Measurements from ENCODE around the gene DGKI. TPM values are rescaled to one million over a fixed set of nuclear protein-coding genes. Genes with fewer than 3 reads are reported as not detected.

DGKI gene
- total RNA-seq, 4 donors from 2014 or later = 0.16 to 4.4 (median 2.1) TPM

DNA sequence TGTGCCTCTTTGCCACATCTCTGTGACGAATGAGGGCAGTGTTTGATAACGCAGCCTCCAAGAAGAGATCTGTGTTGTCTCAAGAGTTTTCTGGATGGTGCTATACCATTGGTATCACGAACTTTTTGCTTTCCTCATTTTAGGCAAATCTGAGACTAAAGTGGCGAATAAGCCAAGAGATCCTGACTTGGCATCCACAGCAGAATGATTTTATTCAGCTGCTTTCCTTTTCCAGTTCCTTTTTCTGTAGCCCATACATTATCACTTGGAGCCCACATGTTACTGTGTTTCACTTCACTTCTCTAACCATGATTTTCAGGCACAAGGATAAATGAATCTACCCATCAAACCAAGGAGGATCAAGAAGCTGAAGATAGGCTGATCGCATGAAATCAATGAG lies 325.3 kb downstream of the DGKI start:
- ATAC-seq (ENCODE audit: low FRiP score) = no peak
- TF ChIP-seq, protein P1, sequence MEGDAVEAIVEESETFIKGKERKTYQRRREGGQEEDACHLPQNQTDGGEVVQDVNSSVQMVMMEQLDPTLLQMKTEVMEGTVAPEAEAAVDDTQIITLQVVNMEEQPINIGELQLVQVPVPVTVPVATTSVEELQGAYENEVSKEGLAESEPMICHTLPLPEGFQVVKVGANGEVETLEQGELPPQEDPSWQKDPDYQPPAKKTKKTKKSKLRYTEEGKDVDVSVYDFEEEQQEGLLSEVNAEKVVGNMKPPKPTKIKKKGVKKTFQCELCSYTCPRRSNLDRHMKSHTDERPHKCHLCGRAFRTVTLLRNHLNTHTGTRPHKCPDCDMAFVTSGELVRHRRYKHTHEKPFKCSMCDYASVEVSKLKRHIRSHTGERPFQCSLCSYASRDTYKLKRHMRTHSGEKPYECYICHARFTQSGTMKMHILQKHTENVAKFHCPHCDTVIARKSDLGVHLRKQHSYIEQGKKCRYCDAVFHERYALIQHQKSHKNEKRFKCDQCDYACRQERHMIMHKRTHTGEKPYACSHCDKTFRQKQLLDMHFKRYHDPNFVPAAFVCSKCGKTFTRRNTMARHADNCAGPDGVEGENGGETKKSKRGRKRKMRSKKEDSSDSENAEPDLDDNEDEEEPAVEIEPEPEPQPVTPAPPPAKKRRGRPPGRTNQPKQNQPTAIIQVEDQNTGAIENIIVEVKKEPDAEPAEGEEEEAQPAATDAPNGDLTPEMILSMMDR (IDR thresholded peaks at IDR 0.05) = no peak
- no peak for DNase-seq (ENCODE audit: low spot score)

DNA sequence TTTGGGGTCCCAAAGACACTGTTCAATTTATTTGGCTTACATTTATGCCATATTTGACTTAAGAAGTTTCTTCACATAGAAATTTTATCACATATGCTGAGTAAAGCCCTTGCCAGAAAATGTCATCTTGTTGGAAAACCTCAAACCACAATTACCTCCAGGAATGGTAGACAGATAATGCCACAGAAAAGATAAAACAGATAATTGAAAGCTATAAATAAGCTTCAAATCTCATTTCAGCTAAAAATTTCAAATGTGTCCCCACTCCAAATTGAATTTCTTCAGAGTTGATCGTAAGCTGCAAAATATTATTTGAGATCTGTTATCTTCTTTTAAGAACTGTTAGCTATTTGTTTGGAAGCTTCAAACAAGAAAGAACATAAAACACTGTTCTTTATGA lies 326.8 kb downstream of the DGKI start:
- TF ChIP-seq, protein P1 (IDR thresholded peaks at IDR 0.05) = no peak

DNA sequence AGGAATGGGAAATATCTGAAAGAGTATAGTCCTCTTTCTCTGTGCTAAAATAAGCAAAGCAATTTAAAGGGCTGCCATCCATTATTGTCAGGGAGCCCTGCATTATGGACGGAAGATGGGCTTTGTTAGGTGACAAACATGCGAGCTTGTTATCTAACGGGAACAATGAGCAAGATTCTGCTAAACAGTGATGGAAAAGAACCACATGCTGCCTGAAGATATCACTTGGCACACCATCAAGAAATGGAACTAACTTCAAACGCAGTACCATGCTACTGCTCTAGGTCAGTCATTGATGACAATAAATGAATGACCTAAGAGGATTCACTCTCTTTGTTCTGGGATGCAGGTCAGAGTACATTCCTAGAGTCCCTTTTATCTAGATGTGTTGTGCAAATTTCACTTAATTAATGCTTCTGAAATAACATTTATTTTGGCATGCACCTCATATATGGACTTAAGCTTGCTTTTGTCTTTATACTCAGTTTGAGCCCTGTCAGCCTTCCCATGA lies 327.5 kb downstream of the DGKI start:
- DNase-seq (ENCODE audit: low spot score) = no peak
- no peak for ATAC-seq (ENCODE audit: low FRiP score)
- TF ChIP-seq, protein P1 (IDR thresholded peaks at IDR 0.05) = no peak

More for the DNA sequence above, 326.8 kb downstream of the DGKI start:
- ATAC-seq (ENCODE audit: low FRiP score) (no peak), DNase-seq (ENCODE audit: low spot score) (no peak)

DNA sequence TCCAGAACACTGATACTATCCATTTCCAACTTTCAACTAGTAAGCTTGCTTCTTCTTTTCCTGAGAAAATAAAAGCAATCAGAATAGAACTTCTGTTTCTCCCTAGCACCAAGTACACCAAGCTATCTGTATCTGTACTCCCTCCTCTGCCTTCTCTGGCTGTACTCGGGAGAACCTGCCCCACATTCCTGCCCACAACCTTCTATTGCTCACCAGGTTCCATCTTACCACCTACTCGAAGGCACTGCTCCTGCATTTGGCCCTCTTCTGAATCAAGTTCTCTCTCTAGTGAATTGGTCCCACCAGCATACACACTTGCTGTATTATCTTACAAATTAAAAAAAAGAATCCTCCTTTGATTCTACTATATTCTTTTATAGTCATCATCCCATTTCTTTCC lies 333.7 kb downstream of the DGKI start:
- TF ChIP-seq, protein P1 (IDR thresholded peaks at IDR 0.05) = no peak
- DNase-seq (ENCODE audit: low spot score) (no peak), ATAC-seq (ENCODE audit: low FRiP score) (no peak)

DNA sequence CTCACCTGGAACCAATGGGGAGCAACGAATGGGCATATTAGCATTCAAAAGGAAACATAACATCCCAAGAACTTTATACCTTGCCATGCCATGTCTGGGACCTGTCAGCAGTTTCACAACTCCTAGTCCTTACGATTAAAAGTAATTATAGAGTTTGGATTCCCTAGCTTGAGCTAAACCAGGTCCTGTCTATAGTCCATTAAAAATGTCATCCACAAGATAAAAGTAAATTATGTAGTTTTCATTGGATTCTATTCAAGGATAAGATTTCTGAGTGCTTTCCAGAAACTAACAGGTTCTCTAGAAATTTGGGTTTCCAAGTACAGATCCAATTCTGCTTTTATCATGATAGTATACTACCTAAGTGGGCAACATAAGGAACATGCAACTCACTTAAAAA lies 339.7 kb downstream of the DGKI start:
- ATAC-seq (ENCODE audit: low FRiP score) (no peak), DNase-seq (ENCODE audit: low spot score) (no peak)
- TF ChIP-seq, protein P1 (IDR thresholded peaks at IDR 0.05) = no peak

DNA sequence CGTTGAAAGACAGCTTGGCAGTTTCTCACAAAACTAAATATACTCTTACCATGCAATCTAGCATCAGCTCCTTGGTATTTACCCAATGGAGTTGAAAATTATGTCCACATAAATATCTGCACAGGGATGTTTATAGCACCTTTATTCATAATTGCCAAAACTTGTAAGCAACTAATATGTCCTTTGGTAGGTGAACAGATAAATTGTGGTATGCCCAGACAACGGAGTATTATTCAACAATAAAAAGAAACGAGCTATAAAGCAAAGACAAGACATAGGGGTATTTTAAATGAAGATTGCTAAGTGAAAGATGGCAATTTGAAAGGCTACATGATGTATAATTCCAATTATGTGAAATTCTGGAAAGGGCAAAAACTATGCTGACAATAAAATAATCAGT lies 340.7 kb downstream of the DGKI start:
- ATAC-seq (ENCODE audit: low FRiP score) (no peak), DNase-seq (ENCODE audit: low spot score) (no peak)
- TF ChIP-seq, protein P1 (IDR thresholded peaks at IDR 0.05) = no peak

DNA sequence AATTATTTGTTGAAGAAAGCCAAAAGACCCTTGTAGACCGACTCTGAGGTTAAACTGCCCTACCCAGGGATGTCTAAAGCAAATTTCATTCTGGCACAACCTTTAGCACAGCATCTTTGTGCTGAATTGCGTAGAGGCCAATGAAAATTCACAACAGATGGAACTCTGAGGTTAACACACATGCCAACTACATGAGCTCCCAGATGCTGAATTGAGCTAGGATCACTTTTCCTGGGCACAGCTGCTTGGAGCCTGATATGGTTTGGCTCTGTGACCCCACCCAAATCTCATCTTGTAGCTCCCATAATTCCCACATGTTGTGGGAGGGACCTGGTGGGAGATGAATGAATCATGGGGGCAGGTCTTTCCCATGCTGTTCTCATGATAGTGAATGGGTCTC lies 345.2 kb downstream of the DGKI start:
- ATAC-seq (ENCODE audit: low FRiP score) = no peak
- no peak for DNase-seq (ENCODE audit: low spot score)
- TF ChIP-seq, protein P1 (IDR thresholded peaks at IDR 0.05) = no peak
